Measurements from ENCODE around the gene CSAD. TPM values are rescaled to one million over a fixed set of nuclear protein-coding genes. Genes with fewer than 3 reads are reported as not detected.

Gene CSAD
- total RNA-seq, 1 experiment from 2014 or later: 15.4 TPM

- no peak for TF ChIP-seq REST (IDR thresholded peaks at IDR 0.05; ENCODE audit: insufficient read depth in 1 of 2, low read depth in 2 of 2, low read length in 1 of 2)
- TF ChIP-seq TCF7L2 (IDR thresholded peaks at IDR 0.05; ENCODE audit: low read depth, low read length): no peak
- TF ChIP-seq SIN3A (IDR thresholded peaks at IDR 0.05; ENCODE audit: borderline replicate concordance, insufficient read depth, low read depth, low read length): no peak
- TF ChIP-seq CTCF (IDR thresholded peaks at IDR 0.05): no peak
- TF ChIP-seq POLR2AphosphoS5 (IDR thresholded peaks at IDR 0.05; ENCODE audit: low read depth, low read length): no peak
- ATAC-seq (no peak), DNase-seq (ENCODE audit: low read depth, low spot score) (no peak)
- POLR2A ChIA-PET: no interaction called here
- Histone ChIP-seq H3K4me1 (ENCODE audit: control insufficient read depth, insufficient read depth, low read length) (no peaks in the 10 kb centered on the region), H3K27ac (ENCODE audit: low read length) (no peak overlapping the region), H3K9me3 (ENCODE audit: control insufficient read depth, insufficient read depth, low read depth, low read length) (no peaks in the 10 kb centered on the region), H3K36me3 (ENCODE audit: control insufficient read depth, insufficient read depth, low read length) (no peaks in the 10 kb centered on the region), H3K27me3 (ENCODE audit: control insufficient read depth, insufficient read depth, low read length) (no peaks in the 10 kb centered on the region), H3K4me3 (ENCODE audit: low read depth in 2 of 2, low read length in 2 of 2) (no peak overlapping the region)
- BruUV-seq (replicated peaks): no TSS peak
- intact Hi-C loops (cut with micrococcal nuclease; ENCODE audit: unreplicated experiment) (no loop called here), in situ Hi-C loops (cut with HindIII; ENCODE audit: low pct_unique_long_range_greater_than_20kb, low sequenced_read_pairs) (no loop called here)
- CTCF ChIA-PET: no interaction called here
Observed at GRCh38 chr12:53147653-53148052, 33.1 kb downstream of the CSAD start.

GRCh38 chr12:53147181-53147580 is 33.5 kb downstream of the CSAD start:
- in situ Hi-C loops (cut with HindIII; ENCODE audit: low pct_unique_long_range_greater_than_20kb, low sequenced_read_pairs) (no loop called here), intact Hi-C loops (cut with micrococcal nuclease; ENCODE audit: unreplicated experiment) (no loop called here)
- ATAC-seq (no peak), DNase-seq (ENCODE audit: low read depth, low spot score) (no peak)
- Histone ChIP-seq H3K27ac (ENCODE audit: low read length) (no peak overlapping the region), H3K27me3 (ENCODE audit: control insufficient read depth, insufficient read depth, low read length) (no peaks in the 10 kb centered on the region), H3K9me3 (ENCODE audit: control insufficient read depth, insufficient read depth, low read depth, low read length) (no peaks in the 10 kb centered on the region), H3K36me3 (ENCODE audit: control insufficient read depth, insufficient read depth, low read length) (no peaks in the 10 kb centered on the region), H3K4me3 (ENCODE audit: low read depth in 2 of 2, low read length in 2 of 2) (no peak overlapping the region), H3K4me1 (ENCODE audit: control insufficient read depth, insufficient read depth, low read length) (no peaks in the 10 kb centered on the region)
- ChIA-PET POLR2A (no interaction called here), CTCF (no interaction called here)
- BruUV-seq (replicated peaks): no TSS peak
- TF ChIP-seq CTCF (IDR thresholded peaks at IDR 0.05) (no peak), REST (IDR thresholded peaks at IDR 0.05; ENCODE audit: insufficient read depth in 1 of 2, low read depth in 2 of 2, low read length in 1 of 2) (no peak), SIN3A (IDR thresholded peaks at IDR 0.05; ENCODE audit: borderline replicate concordance, insufficient read depth, low read depth, low read length) (no peak), POLR2AphosphoS5 (IDR thresholded peaks at IDR 0.05; ENCODE audit: low read depth, low read length) (no peak), TCF7L2 (IDR thresholded peaks at IDR 0.05; ENCODE audit: low read depth, low read length) (no peak)
